ENCODE results near the gene NCK1. TPM values are rescaled to one million over a fixed set of nuclear protein-coding genes. Genes with fewer than 3 reads are reported as not detected.
A peak's percentile ranks its signal among the peaks of the same experiment; 100 is the strongest.

NCK1 gene
- total and polyA plus RNA-seq, 10 donors: 12.5 to 54.7 (median 46.0) TPM

DNA sequence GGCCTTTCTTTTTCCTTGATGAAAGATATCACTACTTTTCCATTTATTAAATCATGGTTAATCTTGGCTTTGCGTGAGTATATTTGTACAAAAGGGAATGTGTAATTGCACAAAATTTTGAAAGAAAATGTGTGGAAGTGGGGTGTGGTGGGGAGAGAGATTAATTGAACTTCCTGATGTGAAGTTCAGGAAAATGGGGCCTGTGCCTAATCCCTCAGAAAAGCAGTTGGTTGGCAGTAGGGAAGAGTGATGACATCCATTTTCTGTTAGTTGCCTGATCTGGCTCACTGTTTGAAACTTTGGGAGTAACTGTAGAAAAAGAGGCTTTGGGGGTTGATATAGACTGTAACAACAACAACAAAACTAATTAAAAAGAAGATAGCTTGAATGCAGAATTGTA, 85.0 kb downstream of the NCK1 start:
- no peaks in the 10 kb centered on the region for H3K27me3 ChIP-seq (replicated peaks in 1 of 7)
- peaks cover 0 to 19% (median 8%) of the 10 kb centered on the region in 6 donors for H3K36me3 ChIP-seq
- TF ChIP-seq POLR2A (IDR thresholded peaks at IDR 0.05) (no peak), POLR2AphosphoS5 (IDR thresholded peaks at IDR 0.05) (no peak)
- TF ChIP-seq, protein P1, sequence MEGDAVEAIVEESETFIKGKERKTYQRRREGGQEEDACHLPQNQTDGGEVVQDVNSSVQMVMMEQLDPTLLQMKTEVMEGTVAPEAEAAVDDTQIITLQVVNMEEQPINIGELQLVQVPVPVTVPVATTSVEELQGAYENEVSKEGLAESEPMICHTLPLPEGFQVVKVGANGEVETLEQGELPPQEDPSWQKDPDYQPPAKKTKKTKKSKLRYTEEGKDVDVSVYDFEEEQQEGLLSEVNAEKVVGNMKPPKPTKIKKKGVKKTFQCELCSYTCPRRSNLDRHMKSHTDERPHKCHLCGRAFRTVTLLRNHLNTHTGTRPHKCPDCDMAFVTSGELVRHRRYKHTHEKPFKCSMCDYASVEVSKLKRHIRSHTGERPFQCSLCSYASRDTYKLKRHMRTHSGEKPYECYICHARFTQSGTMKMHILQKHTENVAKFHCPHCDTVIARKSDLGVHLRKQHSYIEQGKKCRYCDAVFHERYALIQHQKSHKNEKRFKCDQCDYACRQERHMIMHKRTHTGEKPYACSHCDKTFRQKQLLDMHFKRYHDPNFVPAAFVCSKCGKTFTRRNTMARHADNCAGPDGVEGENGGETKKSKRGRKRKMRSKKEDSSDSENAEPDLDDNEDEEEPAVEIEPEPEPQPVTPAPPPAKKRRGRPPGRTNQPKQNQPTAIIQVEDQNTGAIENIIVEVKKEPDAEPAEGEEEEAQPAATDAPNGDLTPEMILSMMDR (IDR thresholded peaks at IDR 0.05 in 8 of 11, conservative IDR thresholded peaks at IDR 0.05 in 3 of 11): no peak
- no peak overlapping the region for H3K4me3 ChIP-seq
- H3K9me3 ChIP-seq: no peaks in the 10 kb centered on the region
- no peak for DNase-seq
- no peak overlapping the region for H3K27ac ChIP-seq
- 88 to 100% (median 94%) methylated on average over 1 of the region's 1 CpG for WGBS, 5 donors
- intact Hi-C loops (cut with DNase I; ENCODE audit: low total_unique reads): no loop called here
- peaks cover 8 to 68% (median 43%) of the 10 kb centered on the region in 6 donors for H3K4me1 ChIP-seq

DNA sequence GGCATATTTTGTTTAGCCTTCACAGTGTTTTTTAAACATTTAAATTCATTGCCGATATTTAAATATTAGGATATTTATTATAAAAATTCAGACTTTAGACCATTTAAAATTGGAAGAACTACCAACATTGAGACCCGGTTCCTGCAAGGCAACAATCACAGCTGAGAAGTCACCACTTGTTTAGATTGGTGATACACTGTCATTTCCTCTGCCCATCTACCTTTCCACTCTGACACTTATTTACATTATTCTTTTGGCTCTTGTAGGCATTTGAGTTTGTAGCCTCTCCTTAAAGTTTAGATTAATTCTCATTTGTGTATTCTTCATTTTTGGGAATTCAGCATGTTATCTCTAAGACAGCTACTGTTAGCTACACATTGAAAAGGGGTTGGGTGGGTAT, 85.5 kb downstream of the NCK1 start:
- 48 to 51% (median 50%) methylated on average over 2 of the region's 2 CpGs for WGBS, 5 donors
- Histone ChIP-seq H3K36me3 (peaks cover 0 to 19% (median 8%) of the 10 kb centered on the region in 6 donors), H3K4me1 (peaks cover 8 to 63% (median 41%) of the 10 kb centered on the region in 6 donors), H3K27ac (peak overlapping the region in 2 of 8 donors; percentile 18 to 24), H3K9me3 (no peaks in the 10 kb centered on the region), H3K4me3 (no peak overlapping the region), H3K27me3 (replicated peaks in 1 of 7) (no peaks in the 10 kb centered on the region)
- TF ChIP-seq POLR2AphosphoS5 (IDR thresholded peaks at IDR 0.05) (no peak), POLR2A (IDR thresholded peaks at IDR 0.05) (no peak)
- TF ChIP-seq, protein P1 (IDR thresholded peaks at IDR 0.05 in 8 of 11, conservative IDR thresholded peaks at IDR 0.05 in 3 of 11): no peak
- DNase-seq: no peak
- intact Hi-C loops (cut with DNase I; ENCODE audit: low total_unique reads): no loop called here

DNA sequence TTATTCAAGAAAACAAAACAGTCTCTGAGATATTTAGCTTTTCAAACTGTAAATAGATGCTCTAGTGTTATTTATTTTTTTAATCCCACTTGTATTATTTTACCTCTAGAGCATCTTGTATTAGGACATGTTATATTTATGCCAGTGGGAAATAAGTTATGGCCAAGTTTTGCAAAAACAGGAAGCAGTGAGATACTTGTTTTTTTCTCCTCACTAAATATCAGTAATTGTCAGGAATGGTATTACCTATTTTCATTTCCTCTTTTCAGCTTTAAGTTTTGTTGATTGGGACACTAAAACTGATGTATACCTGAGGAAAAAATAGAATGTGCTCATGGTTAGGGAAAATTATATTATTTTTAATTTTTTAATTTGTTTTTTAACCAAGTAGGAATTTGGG, 87.1 kb downstream of the NCK1 start:
- TF ChIP-seq, protein P1 (IDR thresholded peaks at IDR 0.05 in 8 of 11, conservative IDR thresholded peaks at IDR 0.05 in 3 of 11): no peak
- TF ChIP-seq POLR2A (IDR thresholded peaks at IDR 0.05) (no peak), POLR2AphosphoS5 (IDR thresholded peaks at IDR 0.05) (no peak)

DNA sequence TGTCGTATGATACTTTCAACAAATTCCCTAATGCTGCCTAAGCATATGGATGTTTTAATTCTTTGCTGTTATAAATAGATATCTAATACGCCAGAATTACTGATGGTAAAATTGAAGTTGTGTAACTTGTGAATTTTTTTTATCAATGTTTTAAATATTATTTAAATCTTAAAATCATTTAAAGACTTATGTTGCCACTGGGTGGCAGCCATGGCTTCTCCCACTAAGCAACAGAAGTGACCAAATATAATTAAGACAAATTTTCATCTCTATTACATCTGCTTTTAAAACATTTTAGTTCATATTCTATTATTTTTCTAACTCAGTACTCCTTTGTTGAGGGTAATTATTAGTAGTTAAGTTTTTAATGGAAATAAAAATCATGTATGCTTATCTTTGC, 87.7 kb downstream of the NCK1 start:
- no peaks in the 10 kb centered on the region for H3K9me3 ChIP-seq
- peaks cover 5 to 44% (median 27%) of the 10 kb centered on the region in 6 donors for H3K4me1 ChIP-seq
- peaks cover 0 to 19% (median 8%) of the 10 kb centered on the region in 6 donors for H3K36me3 ChIP-seq
- 89 to 94% (median 92%) methylated on average over 2 of the region's 2 CpGs for WGBS, 5 donors
- TF ChIP-seq POLR2A (IDR thresholded peaks at IDR 0.05) (no peak), POLR2AphosphoS5 (IDR thresholded peaks at IDR 0.05) (no peak)
- TF ChIP-seq, protein P1 (IDR thresholded peaks at IDR 0.05 in 8 of 11, conservative IDR thresholded peaks at IDR 0.05 in 3 of 11): no peak
- H3K4me3 ChIP-seq: no peak overlapping the region
- H3K27me3 ChIP-seq (replicated peaks in 1 of 7): no peaks in the 10 kb centered on the region
- no peak overlapping the region for H3K27ac ChIP-seq
- intact Hi-C loops (cut with DNase I; ENCODE audit: low total_unique reads): no loop called here
- DNase-seq: no peak

More for the DNA sequence above, 87.1 kb downstream of the NCK1 start:
- intact Hi-C loops (cut with DNase I; ENCODE audit: low total_unique reads): no loop called here
- H3K27ac ChIP-seq: no peak overlapping the region
- DNase-seq: no peak
- H3K9me3 ChIP-seq: no peaks in the 10 kb centered on the region
- H3K36me3 ChIP-seq: peaks cover 0 to 19% (median 8%) of the 10 kb centered on the region in 6 donors
- H3K27me3 ChIP-seq (replicated peaks in 1 of 7): no peaks in the 10 kb centered on the region
- peaks cover 5 to 48% (median 31%) of the 10 kb centered on the region in 6 donors for H3K4me1 ChIP-seq
- no peak overlapping the region for H3K4me3 ChIP-seq

Data from spleen (tissue), 11 donors.